H1 (cell line): ENCODE results near the gene SMARCA2. TPM values are rescaled to one million over a fixed set of nuclear protein-coding genes. Genes with fewer than 3 reads are reported as not detected.

Source experiments
- CTCF ChIA-PET: fragments of 300-600 bp; sonication (Branson Sonifier 250); formaldehyde crosslinking; loops from one replicate; lab custom pipeline; 2021; ENCODE audit not compliant: partially characterized antibody; lab: Charles Lee
- POLR2A ChIA-PET: fragments of 300-600 bp; sonication (Branson Sonifier 250); formaldehyde crosslinking; loops from one replicate; lab custom pipeline; 2021; ENCODE audit warnings: inconsistent platforms; ENCODE audit not compliant: partially characterized antibody; lab: Charles Lee
- DNase-seq, 2 experiments: peaks; one replicate each; pipeline versions ENCODE4 v3.0.0 to v3.0.0-alpha.2; 2010 to 2022; ENCODE audit warnings: low spot score in 2 of 2, low read depth in 1 of 2, mixed read lengths in 1 of 2
- FAIRE-seq: peaks from 2 replicates; lab custom pipeline; 2011; peaks lifted over from hg19 to GRCh38; lab: Jason Lieb, UNC
- H2AFZ ChIP-seq: 2 replicates; pipeline ENCODE4 v1.8.1; 2012; ENCODE audit warnings: low read length, inconsistent platforms
- H2AK5ac ChIP-seq: 2 replicates; pipeline ENCODE4 v1.6.1; 2013; ENCODE audit warnings: low read depth, low read length
- H2BK120ac ChIP-seq: replicated peaks from 2 replicates; pipeline ENCODE3; 2013; ENCODE audit warnings: low read depth, low read length, inconsistent platforms
- H2BK12ac ChIP-seq: 2 replicates; pipeline ENCODE4 v1.6.1; 2013; ENCODE audit warnings: low read depth, low read length
- H2BK15ac ChIP-seq: 2 replicates; pipeline ENCODE4 v1.6.1; 2013; ENCODE audit warnings: low read length
- H2BK20ac ChIP-seq: 2 replicates; pipeline ENCODE4 v1.6.1; 2013; ENCODE audit warnings: low read length
- H2BK5ac ChIP-seq: 2 replicates; pipeline ENCODE4 v1.6.1; 2013; ENCODE audit warnings: low read depth, low read length
- H3K14ac ChIP-seq: 2 replicates; pipeline ENCODE4 v1.6.1; 2013; ENCODE audit warnings: inconsistent platforms; ENCODE audit not compliant: insufficient read length
- H3K18ac ChIP-seq: 2 replicates; pipeline ENCODE4 v1.6.1; 2013; ENCODE audit warnings: low read length; ENCODE audit errors: extremely low read depth
- H3K23ac ChIP-seq: 2 replicates; pipeline ENCODE4 v1.6.1; 2013; ENCODE audit warnings: inconsistent platforms; ENCODE audit not compliant: insufficient read length
- H3K23me2 ChIP-seq: 2 replicates; pipeline ENCODE4 v1.6.1; 2013; ENCODE audit warnings: low read depth, low read length
- H3K27ac ChIP-seq: 2 replicates; pipeline ENCODE4 v1.6.1; 2011; ENCODE audit warnings: low read depth, low read length, inconsistent platforms
- H3K27me3 ChIP-seq, 4 experiments: replicated peaks in 1 of 4; 1 replicate in 1 of 4; 2 replicates in 3 of 4; pipeline versions ENCODE4 v1.6.1 to v1.8.1; 2011 to 2013; ENCODE audit warnings: low read length in 3 of 4, mild to moderate bottlenecking in 3 of 4, inconsistent platforms in 2 of 4, mixed read lengths in 2 of 4, moderate library complexity in 1 of 4; ENCODE audit not compliant: control insufficient read depth in 3 of 4, insufficient read depth in 3 of 4; ENCODE audit errors: extremely low read depth in 1 of 4
- H3K36me3 ChIP-seq, 4 experiments: 2 replicates each; pipeline versions ENCODE4 v1.6.1 to v1.8.1; 2011 to 2013; ENCODE audit warnings: mild to moderate bottlenecking in 4 of 4, low read length in 3 of 4, moderate library complexity in 2 of 4, control low read depth in 1 of 4, inconsistent platforms in 1 of 4; ENCODE audit not compliant: insufficient read depth in 4 of 4, control insufficient read depth in 2 of 4
- H3K4ac ChIP-seq: replicated peaks from 2 replicates; pipeline ENCODE3; 2013; ENCODE audit warnings: low read length, low read depth, mixed read lengths, inconsistent platforms; ENCODE audit not compliant: insufficient read length
- H3K4me1 ChIP-seq, 4 experiments: replicated peaks in 1 of 4; 1 replicate in 1 of 4; 2 replicates in 3 of 4; pipeline versions ENCODE4 v1.6.1 to v1.8.1; 2011 to 2013; ENCODE audit warnings: low read length in 3 of 4, inconsistent platforms in 2 of 4, mixed read lengths in 1 of 4; ENCODE audit not compliant: insufficient read depth in 4 of 4, control insufficient read depth in 3 of 4
- H3K4me2 ChIP-seq, 2 experiments: 2 replicates each; pipeline versions ENCODE4 v1.6.1 to v1.8.1; 2011 to 2013; ENCODE audit warnings: low read depth in 2 of 2, low read length in 2 of 2, control low read depth in 1 of 2, inconsistent platforms in 1 of 2, mild to moderate bottlenecking in 1 of 2; ENCODE audit not compliant: insufficient read depth in 1 of 2
- H3K4me3 ChIP-seq, 4 experiments: fragments of 200-600, 300-600 bp in 1 of 4; sonication (generic), shearing (Covaris generic), sonication (Bioruptor Twin) in 1 of 4; 2 replicates each; pipeline versions ENCODE4 v1.5.1 to v1.8.1; 2011 to 2016; ENCODE audit warnings: low read length in 4 of 4, low read depth in 3 of 4, control low read depth in 2 of 4, inconsistent platforms in 2 of 4, mild to moderate bottlenecking in 2 of 4, mixed read lengths in 1 of 4, moderate library complexity in 1 of 4; ENCODE audit not compliant: insufficient read depth in 2 of 4; ENCODE audit errors: extremely low read depth in 1 of 4
- H3K56ac ChIP-seq: replicated peaks from 2 replicates; pipeline ENCODE3; 2013; ENCODE audit warnings: low read depth, mild to moderate bottlenecking, mixed read lengths, low read length, inconsistent platforms; ENCODE audit not compliant: insufficient read length
- H3K79me1 ChIP-seq: 2 replicates; pipeline ENCODE4 v1.6.1; 2013; ENCODE audit warnings: low read depth, low read length, control low read depth
- H3K79me2 ChIP-seq, 2 experiments: 2 replicates each; pipeline versions ENCODE4 v1.6.1 to v1.8.1; 2012 to 2013; ENCODE audit warnings: low read length in 2 of 2, mild to moderate bottlenecking in 2 of 2, inconsistent platforms in 1 of 2; ENCODE audit not compliant: insufficient read depth in 2 of 2, control insufficient read depth in 1 of 2
- H3K9ac ChIP-seq, 4 experiments: replicated peaks in 1 of 4; 1 replicate in 1 of 4; 2 replicates in 3 of 4; pipeline versions ENCODE4 v1.6.1 to v1.8.1; 2011 to 2013; ENCODE audit warnings: low read depth in 3 of 4, low read length in 3 of 4, control low read depth in 2 of 4, mild to moderate bottlenecking in 2 of 4, moderate library complexity in 2 of 4, inconsistent platforms in 1 of 4; ENCODE audit errors: extremely low read depth in 1 of 4
- H3K9me3 ChIP-seq, 2 experiments: 2 replicates each; pipeline versions ENCODE4 v1.6.1 to v1.8.1; 2012 to 2013; ENCODE audit warnings: mild to moderate bottlenecking in 2 of 2, moderate library complexity in 2 of 2, control low read depth in 1 of 2, inconsistent platforms in 1 of 2, low read depth in 1 of 2, low read length in 1 of 2, mixed read lengths in 1 of 2; ENCODE audit not compliant: insufficient read depth in 2 of 2
- H4K20me1 ChIP-seq, 2 experiments: replicated peaks in 1 of 2; 2 replicates each; pipeline versions ENCODE3 to v1.8.1; 2011 to 2013; ENCODE audit warnings: inconsistent platforms in 2 of 2, low read length in 2 of 2, mild to moderate bottlenecking in 1 of 2; ENCODE audit not compliant: insufficient read depth in 2 of 2, control insufficient read depth in 1 of 2
- H4K5ac ChIP-seq: 2 replicates; pipeline ENCODE4 v1.6.1; 2013; ENCODE audit warnings: low read length, low read depth, mixed read lengths, inconsistent platforms; ENCODE audit not compliant: insufficient read length
- H4K8ac ChIP-seq: 2 replicates; pipeline ENCODE4 v1.8.0; 2013; ENCODE audit warnings: mild to moderate bottlenecking, moderate library complexity, low read length, inconsistent platforms; ENCODE audit not compliant: insufficient read depth; ENCODE audit errors: extremely low read depth
- H4K91ac ChIP-seq: replicated peaks from 2 replicates; pipeline ENCODE3; 2013; ENCODE audit warnings: low read length, mixed read lengths, inconsistent platforms; ENCODE audit not compliant: insufficient read length
- ASH2L ChIP-seq: fragments of 200-600, 300-600 bp; sonication (generic); IDR thresholded peaks from one replicate; pipeline ENCODE4 v1.7.1; 2017; ENCODE audit warnings: low read length
- CHD1 ChIP-seq: IDR thresholded peaks from 2 replicates; pipeline ENCODE4 v1.6.1; 2012; ENCODE audit warnings: low read depth, low read length, improper control_type of control experiment
- EGR1 ChIP-seq: IDR thresholded peaks from 2 replicates; pipeline ENCODE4 v1.6.1; 2011; ENCODE audit warnings: low read depth, low read length, borderline replicate concordance
- KDM1A ChIP-seq: fragments of 200-600, 300-600 bp; sonication (generic); IDR thresholded peaks from 2 replicates; pipeline ENCODE4 v1.7.1; 2016; ENCODE audit warnings: mild to moderate bottlenecking, low read length, borderline replicate concordance
- NRF1 ChIP-seq: IDR thresholded peaks from 2 replicates; pipeline ENCODE4 v1.6.1; 2011; ENCODE audit warnings: mild to moderate bottlenecking, low read depth, low read length, improper control_type of control experiment
- POU5F1 ChIP-seq: IDR thresholded peaks from 2 replicates; pipeline ENCODE4 v1.6.1; 2011; ENCODE audit warnings: low read depth, mild to moderate bottlenecking, low read length, moderate library complexity
- RAD21 ChIP-seq, 2 experiments: IDR thresholded peaks in 1 of 2; conservative IDR thresholded peaks in 1 of 2; 2 replicates each; pipeline ENCODE4 v1.6.1; 2011; ENCODE audit warnings: low read depth in 2 of 2, low read length in 2 of 2, improper control_type of control experiment in 1 of 2, inconsistent platforms in 1 of 2, mild to moderate bottlenecking in 1 of 2, moderate library complexity in 1 of 2
- RFX5 ChIP-seq: IDR thresholded peaks from 2 replicates; pipeline ENCODE4 v1.6.1; 2011; ENCODE audit warnings: low read depth, low read length, improper control_type of control experiment, borderline replicate concordance
- SP4 ChIP-seq: IDR thresholded peaks from 2 replicates; pipeline ENCODE4 v1.6.1; 2012; ENCODE audit warnings: low read length, inconsistent platforms
- TBP ChIP-seq: IDR thresholded peaks from 2 replicates; pipeline ENCODE4 v1.6.1; 2011; ENCODE audit warnings: low read depth, low read length, improper control_type of control experiment
- YY1 ChIP-seq: IDR thresholded peaks from 2 replicates; pipeline ENCODE4 v1.6.1; 2011; ENCODE audit warnings: low read depth, mild to moderate bottlenecking, low read length
- WGBS, 2 experiments: shearing (Covaris generic) in 1 of 2; methylation state at CpG; one replicate each; pipeline versions ENCODE4 v1.1.6 to v1.1.7; 2013 to 2015; ENCODE audit warnings: low lambda C conversion rate in 2 of 2, mixed read lengths in 2 of 2, inconsistent platforms in 1 of 2, low coverage in 1 of 2, missing lambda C conversion rate in 1 of 2; ENCODE audit not compliant: insufficient replicate concordance in 2 of 2, insufficient coverage in 1 of 2, insufficient read length in 1 of 2; ENCODE audit errors: extremely low coverage in 1 of 2, missing lambda C conversion rate in 1 of 2; 5-methylcytosine and 5-hydroxymethylcytosine counted together
- polyA plus RNA-seq, 7 experiments: library from polyadenylated mRNA; depleted of rRNA in 3 of 7; stranded (reverse) in 5 of 7; unstranded in 2 of 7; fragments of >200 nt in 5 of 7; fragments of 200-250 nt in 2 of 7; gene quantifications; 1 replicate in 5 of 7; 2 replicates in 1 of 7; 4 replicates in 1 of 7; pipeline versions ENCODE4 v1.2.1 to v1.2.3, GENCODE V29; 2011 to 2013; ENCODE audit warnings: missing spikeins in 2 of 7, mixed read lengths in 2 of 7
- total RNA-seq: library from RNA; stranded (reverse); fragmentation: NEBNext Ultra II Directional; extraction: Animal tissue kit (Norgen Biotek cat#: 25700); gene quantifications from 2 replicates; pipeline ENCODE4 v1.2.1, GENCODE V29; 2021

Gene SMARCA2
- total and polyA plus RNA-seq, 2 of the 8 experiments (the other 6 are each of a cell fraction or from before 2014, with no cell fraction given), result 6.3 to 21.7 TPM

- no peaks in the 10 kb centered on the region for H3K36me3 ChIP-seq
- no peak overlapping the region for H2BK15ac ChIP-seq
- no peak overlapping the region for H2BK120ac ChIP-seq
- H4K20me1 ChIP-seq, result no peaks in the 10 kb centered on the region
- no peak overlapping the region for H3K27ac ChIP-seq
- 0 out of 2 replicates have a peak overlapping the region, but pooled peaks have one; percentile 11 for H2BK20ac ChIP-seq
- H4K91ac ChIP-seq, result no peak overlapping the region
- H3K9me3 ChIP-seq, result no peaks in the 10 kb centered on the region
- H3K23me2 ChIP-seq, result no peaks in the 10 kb centered on the region
- TF ChIP-seq SP4 (no peak), TBP (no peak), NRF1 (no peak), KDM1A (no peak), RAD21 (IDR thresholded peaks at IDR 0.05 in 1 of 2, conservative IDR thresholded peaks at IDR 0.05 in 1 of 2; ENCODE audit: low read depth in 2 of 2, low read length in 2 of 2) (no peak), ASH2L (no peak), YY1 (no peak), EGR1 (no peak), RFX5 (no peak), CHD1 (no peak), POU5F1 (no peak)
- H3K4me2 ChIP-seq, result no peak overlapping the region
- peak overlapping the region; percentile 60; the same call in 1 of the 2 replicates for H2BK12ac ChIP-seq
- no peak overlapping the region for H3K56ac ChIP-seq
- no peak overlapping the region; the same call in 1 of the 2 replicates for H2AK5ac ChIP-seq
- ChIA-PET POLR2A (interaction anchor here (0.9 kb wide), 1 partner anchor 10 kb away, joined by 3 read pairs; no protein-coding TSS in a partner anchor), CTCF (interaction anchor here (1.3 kb wide), 1 partner anchor 8 kb away, joined by 3 read pairs; no protein-coding TSS in a partner anchor)
- H3K4me3 ChIP-seq, result no peak overlapping the region
- peaks cover 0 to 14% (median 6%) of the 10 kb centered on the region in 4 experiments; a peak in 5 of 7 replicates for H3K4me1 ChIP-seq
- no peak overlapping the region for H2AFZ ChIP-seq
- peaks cover 0 to 7% (median 0%) of the 10 kb centered on the region in 4 experiments; a peak in 2 of 7 replicates for H3K27me3 ChIP-seq
- H3K9ac ChIP-seq, result no peak overlapping the region
- no peak overlapping the region for H4K5ac ChIP-seq
- no peak overlapping the region for H3K4ac ChIP-seq
- H4K8ac ChIP-seq, result no peak overlapping the region
- no peak overlapping the region for H3K14ac ChIP-seq
- FAIRE-seq (peak; percentile 19), DNase-seq (no peak)
- peak overlapping the region; percentile 41; the same call in 1 of the 2 replicates for H3K18ac ChIP-seq
- H2BK5ac ChIP-seq, result peak overlapping the region; percentile 27; the same call in 1 of the 2 replicates
- no peaks in the 10 kb centered on the region for H3K79me2 ChIP-seq
- 77% methylated on average over 5 of the region's 5 CpGs; no CpG with 5 or more reads in 1 of the 2 experiments for WGBS, 2 experiments
- H3K79me1 ChIP-seq, result no peaks in the 10 kb centered on the region
- no peak overlapping the region for H3K23ac ChIP-seq
Measured at GRCh38 chr9:2024888-2025782, 10.0 kb downstream of the SMARCA2 start.
